Colonic mucosa (tissue), 4 donors: ENCODE data around the gene ATXN1. TPM values are rescaled to one million over a fixed set of nuclear protein-coding genes. Genes with fewer than 3 reads are reported as not detected.
"Not testable (repeated sequence)": the region's sequence is repeated elsewhere in the genome, so short reads cannot be mapped to it uniquely, and the experiment has no call there.

ENCODE experiments used
- DNase-seq: peaks from one replicate; pipeline ENCODE4 v3.0.0-alpha.2; 2020
- H3K27ac ChIP-seq: fragments of 200-600 bp; one replicate; pipeline ENCODE4 v1.8.0; 2021
- H3K27me3 ChIP-seq: fragments of 200-600 bp; one replicate; pipeline ENCODE4 v1.8.0; 2021
- H3K36me3 ChIP-seq: fragments of 200-600 bp; one replicate; pipeline ENCODE4 v1.8.0; 2021
- H3K4me1 ChIP-seq: fragments of 200-600 bp; one replicate; pipeline ENCODE4 v1.8.0; 2021; ENCODE audit warnings: mild to moderate bottlenecking
- H3K4me3 ChIP-seq: fragments of 200-600 bp; one replicate; pipeline ENCODE4 v1.8.0; 2021
- H3K9ac ChIP-seq, 2 donors: one replicate each; pipeline ENCODE4 v1.7.0; 2013; ENCODE audit warnings: control low read depth in 2 of 2, low read depth in 2 of 2, low read length in 2 of 2
- H3K9me3 ChIP-seq: fragments of 200-600 bp; one replicate; pipeline ENCODE4 v1.8.0; 2021
- intact Hi-C: fragments of 100-400 bp; cut with DNase I; formaldehyde crosslinking; loops from one replicate; pipeline ENCODE4 v1.14.1; 2022
- total RNA-seq, 2 donors: library from RNA; stranded (reverse); fragmentation: NEBNext Ultra II Directional in 1 of 2; extraction: Animal tissue kit (Norgen Biotek cat#: 25700) in 1 of 2; gene quantifications; one replicate each; pipeline ENCODE4 v1.2.1, GENCODE V29; 2021
- TF ChIP-seq, protein P1 (sequence below): fragments of 200-600 bp; IDR thresholded peaks from one replicate; pipeline ENCODE4 v1.8.0; 2022; ENCODE audit warnings: antibody characterized with exemption, mild to moderate bottlenecking
- donor health status: healthy.
- donor health status: DM: no; HTN: no; CAD: no.
- donor health status: DM: no; HTN: no; CAD: no.

ATXN1 gene
- total RNA-seq, 2 donors from 2014 or later, result 24.5 to 41.9 TPM

GRCh38 chr6:16391451-16391912, 369.8 kb downstream of the ATXN1 start:
- no peaks in the 10 kb centered on the region for H3K27me3 ChIP-seq
- no peak overlapping the region for H3K4me3 ChIP-seq
- no peaks in the 10 kb centered on the region for H3K9me3 ChIP-seq
- no peaks in the 10 kb centered on the region for H3K4me1 ChIP-seq
- no peak for DNase-seq
- H3K27ac ChIP-seq, result no peak overlapping the region
- TF ChIP-seq, protein P1, sequence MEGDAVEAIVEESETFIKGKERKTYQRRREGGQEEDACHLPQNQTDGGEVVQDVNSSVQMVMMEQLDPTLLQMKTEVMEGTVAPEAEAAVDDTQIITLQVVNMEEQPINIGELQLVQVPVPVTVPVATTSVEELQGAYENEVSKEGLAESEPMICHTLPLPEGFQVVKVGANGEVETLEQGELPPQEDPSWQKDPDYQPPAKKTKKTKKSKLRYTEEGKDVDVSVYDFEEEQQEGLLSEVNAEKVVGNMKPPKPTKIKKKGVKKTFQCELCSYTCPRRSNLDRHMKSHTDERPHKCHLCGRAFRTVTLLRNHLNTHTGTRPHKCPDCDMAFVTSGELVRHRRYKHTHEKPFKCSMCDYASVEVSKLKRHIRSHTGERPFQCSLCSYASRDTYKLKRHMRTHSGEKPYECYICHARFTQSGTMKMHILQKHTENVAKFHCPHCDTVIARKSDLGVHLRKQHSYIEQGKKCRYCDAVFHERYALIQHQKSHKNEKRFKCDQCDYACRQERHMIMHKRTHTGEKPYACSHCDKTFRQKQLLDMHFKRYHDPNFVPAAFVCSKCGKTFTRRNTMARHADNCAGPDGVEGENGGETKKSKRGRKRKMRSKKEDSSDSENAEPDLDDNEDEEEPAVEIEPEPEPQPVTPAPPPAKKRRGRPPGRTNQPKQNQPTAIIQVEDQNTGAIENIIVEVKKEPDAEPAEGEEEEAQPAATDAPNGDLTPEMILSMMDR, result no peak
- no peak overlapping the region for H3K9ac ChIP-seq
- intact Hi-C loops, result no loop called here
- no peaks in the 10 kb centered on the region for H3K36me3 ChIP-seq

DNA sequence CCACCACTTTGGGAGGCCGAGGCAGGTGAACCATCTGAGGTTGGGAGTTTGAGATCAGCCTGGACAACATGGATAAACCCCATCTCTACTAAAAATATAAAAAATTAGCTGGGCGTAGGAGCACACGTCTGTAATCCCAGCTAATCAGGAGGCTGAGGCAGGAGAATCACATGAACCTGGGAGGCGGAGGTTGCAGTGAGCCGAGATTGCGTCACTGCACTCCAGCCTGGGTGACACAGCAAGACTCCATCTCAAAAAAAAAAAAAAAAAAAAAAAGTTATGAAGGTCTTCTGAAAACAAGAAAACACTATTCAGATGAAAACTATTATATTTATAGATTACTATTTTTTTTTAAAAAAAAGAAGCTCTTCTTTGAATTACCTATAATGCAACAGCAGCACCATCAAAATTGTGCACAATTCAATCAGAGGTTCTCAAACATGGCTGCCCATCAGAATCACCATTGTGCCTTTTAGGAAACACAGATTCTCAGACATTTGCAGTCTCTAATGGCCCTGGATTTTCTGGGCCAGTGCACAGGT, 370.3 kb downstream of the ATXN1 start:
- H3K9ac ChIP-seq, H3K27me3 ChIP-seq, H3K9me3 ChIP-seq, H3K4me1 ChIP-seq, H3K4me3 ChIP-seq, H3K27ac ChIP-seq, intact Hi-C loops, H3K36me3 ChIP-seq, DNase-seq: not testable (repeated sequence)

DNA sequence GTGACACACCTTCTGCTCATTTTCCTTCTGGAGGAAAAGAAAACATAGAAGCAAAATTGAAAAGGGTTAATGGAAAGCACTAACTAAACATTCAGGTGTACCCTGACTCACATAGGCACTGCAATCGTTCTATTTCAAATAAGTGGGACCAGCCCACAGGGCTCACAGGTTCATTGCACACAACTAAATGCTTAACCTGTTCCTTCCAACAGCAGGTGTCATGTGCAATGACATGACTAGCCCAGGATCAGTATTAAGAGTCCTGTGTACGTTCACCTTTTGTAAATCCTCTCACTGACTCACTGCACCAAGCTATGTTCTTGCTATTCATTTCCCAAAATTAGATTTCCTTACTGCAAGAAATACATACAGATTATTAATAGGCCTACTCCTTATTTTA, 371.6 kb downstream of the ATXN1 start:
- intact Hi-C loops, result no loop called here
- no peak overlapping the region for H3K9ac ChIP-seq
- H3K4me1 ChIP-seq, result no peaks in the 10 kb centered on the region
- no peak for DNase-seq
- no peaks in the 10 kb centered on the region for H3K27me3 ChIP-seq
- no peaks in the 10 kb centered on the region for H3K9me3 ChIP-seq
- no peak overlapping the region for H3K27ac ChIP-seq
- H3K4me3 ChIP-seq, result no peak overlapping the region
- TF ChIP-seq, protein P1, result no peak
- H3K36me3 ChIP-seq, result no peaks in the 10 kb centered on the region

DNA sequence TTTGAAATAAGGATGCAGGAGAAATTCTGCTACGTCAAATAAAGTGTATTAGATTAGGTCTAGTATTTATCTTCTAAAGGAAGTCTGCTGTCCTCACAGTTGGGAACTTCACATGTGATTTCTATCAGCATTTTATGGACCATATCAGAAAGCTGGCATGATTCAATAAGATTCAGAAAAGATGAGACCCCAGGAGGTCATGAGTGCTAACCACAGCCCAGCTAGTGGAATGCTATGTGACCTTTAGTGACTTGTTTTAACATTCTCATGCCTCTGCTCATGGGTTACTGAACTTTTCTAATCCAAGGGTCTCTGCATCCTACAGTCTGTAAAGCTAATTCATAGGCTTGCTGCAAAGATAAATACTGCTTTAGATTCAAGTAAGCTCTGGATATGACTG, 372.8 kb downstream of the ATXN1 start:
- no peak overlapping the region for H3K4me3 ChIP-seq
- no peak for DNase-seq
- H3K9ac ChIP-seq, result no peak overlapping the region
- no peaks in the 10 kb centered on the region for H3K4me1 ChIP-seq
- H3K27me3 ChIP-seq, result no peaks in the 10 kb centered on the region
- H3K9me3 ChIP-seq, result no peaks in the 10 kb centered on the region
- intact Hi-C loops, result no loop called here
- no peak overlapping the region for H3K27ac ChIP-seq
- H3K36me3 ChIP-seq, result no peaks in the 10 kb centered on the region
- TF ChIP-seq, protein P1, result no peak

DNA sequence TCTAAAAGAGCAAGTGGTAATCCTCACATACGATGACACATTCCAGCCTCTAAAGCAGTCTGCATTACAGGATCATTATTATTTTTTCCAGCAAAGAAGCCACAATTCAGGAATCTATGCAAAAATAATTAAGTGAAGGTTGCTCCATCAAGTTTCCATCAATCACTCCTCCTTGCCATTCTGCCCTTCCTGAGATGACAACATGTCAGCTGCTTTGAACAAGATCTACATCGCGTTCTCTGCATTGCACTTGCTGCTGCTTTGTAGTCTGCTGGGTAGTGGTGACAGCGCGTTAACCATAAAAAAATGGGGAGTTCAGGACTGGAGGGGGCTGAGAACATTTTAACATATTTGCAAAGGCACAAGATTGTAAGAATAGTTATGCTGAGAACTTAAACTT, 375.2 kb downstream of the ATXN1 start:
- intact Hi-C loops, result no loop called here
- H3K27ac ChIP-seq, result no peak overlapping the region
- no peak for DNase-seq
- H3K27me3 ChIP-seq, result no peaks in the 10 kb centered on the region
- no peak overlapping the region for H3K4me3 ChIP-seq
- TF ChIP-seq, protein P1, result no peak
- H3K9me3 ChIP-seq, result no peaks in the 10 kb centered on the region
- H3K9ac ChIP-seq, result no peak overlapping the region
- no peaks in the 10 kb centered on the region for H3K36me3 ChIP-seq
- H3K4me1 ChIP-seq, result no peaks in the 10 kb centered on the region

DNA sequence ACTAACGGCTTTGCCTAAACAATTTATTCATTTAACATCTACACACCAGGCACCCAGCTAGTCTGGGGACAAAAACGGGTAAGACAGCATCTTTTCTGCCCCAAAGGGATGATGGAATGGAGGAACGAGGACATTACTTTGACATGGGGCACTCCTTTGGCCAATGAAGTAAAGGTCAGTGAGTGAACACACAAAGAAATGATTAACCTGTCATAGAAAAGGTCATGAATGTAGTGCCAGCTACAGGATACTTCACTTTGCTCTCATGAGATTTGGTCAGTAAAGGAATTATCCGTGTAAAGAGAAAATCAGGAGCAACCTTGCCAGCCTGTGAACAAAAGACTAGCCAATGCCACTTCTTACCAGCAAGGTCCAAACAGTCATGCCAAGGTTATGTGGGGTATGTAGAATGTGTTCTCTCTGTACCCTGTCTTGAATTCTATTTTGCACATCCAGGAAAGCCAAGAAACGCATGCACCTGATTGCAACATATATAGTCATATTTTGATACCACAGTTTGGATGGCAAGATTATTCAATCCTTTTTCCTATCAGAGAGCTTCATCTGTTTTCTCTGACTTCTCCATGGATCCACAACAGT, 377.6 kb downstream of the ATXN1 start:
- Histone ChIP-seq H3K27me3 (no peaks in the 10 kb centered on the region), H3K4me3 (no peak overlapping the region), H3K36me3 (no peaks in the 10 kb centered on the region), H3K9me3 (no peaks in the 10 kb centered on the region), H3K4me1 (no peaks in the 10 kb centered on the region), H3K9ac (no peak overlapping the region), H3K27ac (no peak overlapping the region)
- TF ChIP-seq, protein P1, result no peak
- no peak for DNase-seq
- intact Hi-C loops, result no loop called here

- H3K36me3 ChIP-seq, H3K9me3 ChIP-seq, DNase-seq, H3K27ac ChIP-seq, intact Hi-C loops, H3K4me1 ChIP-seq, H3K27me3 ChIP-seq, H3K4me3 ChIP-seq, H3K9ac ChIP-seq: not testable (repeated sequence)
Measured at GRCh38 chr6:16381968-16382367, 379.3 kb downstream of the ATXN1 start.
